Heart left ventricle (tissue), 13 donors: Measurements from ENCODE around the gene CBFA2T2.

Experiments used
- POLR2A ChIP-seq, 2 donors: fragments of 450-650 bp; IDR thresholded peaks; one replicate each; pipeline ENCODE4 v1.6.1; 2017; ENCODE audit warnings: antibody characterized with exemption in 2 of 2, mild to moderate bottlenecking in 2 of 2, moderate library complexity in 2 of 2
- TF ChIP-seq, protein P1 (sequence below), 12 donors: fragments of 200-600 bp; sonication (generic) in 4 of 12; IDR thresholded peaks; one replicate each; pipeline versions ENCODE4 v1.5.0 to v1.8.0; 2018 to 2022; ENCODE audit warnings: antibody characterized with exemption in 12 of 12, mild to moderate bottlenecking in 5 of 12
- donor health status: ischemic (EF 13 %, LVEDD 7.1; RV severe dilation, severe dysfunction).
- donor health status: DM: no; HTN: yes; CAD: no.
- donor health status: DM: no; HTN: no; CAD: no.
- donor health status: ischemic (EF 25% LVEDD 6.9; RV normal size, moderate dysfunction).
- donor health status: ischemic (EF 25% LVEDD 5.7; RV mildly dilated, moderate dysfunction).
- donor health status: ischemic (EF 35%, LVEDD 5.7; RV mildly dilated, moderate dysfunction).
- donor health status: nonischemic (EF 11% LVEDD 7.7; RV severe dilation, severe dysfunction).
- donor health status: DM: yes; HTN: yes; CAD: no.
- donor health status: PGD.
- donor health status: ischemic (EF 29% LVEDD 5.4; RV normal size, mild dysfunction).
- donor health status: nonischemic (EF 23%, LVEDD 6.1; RV moderate dilation, normal function).

DNA sequence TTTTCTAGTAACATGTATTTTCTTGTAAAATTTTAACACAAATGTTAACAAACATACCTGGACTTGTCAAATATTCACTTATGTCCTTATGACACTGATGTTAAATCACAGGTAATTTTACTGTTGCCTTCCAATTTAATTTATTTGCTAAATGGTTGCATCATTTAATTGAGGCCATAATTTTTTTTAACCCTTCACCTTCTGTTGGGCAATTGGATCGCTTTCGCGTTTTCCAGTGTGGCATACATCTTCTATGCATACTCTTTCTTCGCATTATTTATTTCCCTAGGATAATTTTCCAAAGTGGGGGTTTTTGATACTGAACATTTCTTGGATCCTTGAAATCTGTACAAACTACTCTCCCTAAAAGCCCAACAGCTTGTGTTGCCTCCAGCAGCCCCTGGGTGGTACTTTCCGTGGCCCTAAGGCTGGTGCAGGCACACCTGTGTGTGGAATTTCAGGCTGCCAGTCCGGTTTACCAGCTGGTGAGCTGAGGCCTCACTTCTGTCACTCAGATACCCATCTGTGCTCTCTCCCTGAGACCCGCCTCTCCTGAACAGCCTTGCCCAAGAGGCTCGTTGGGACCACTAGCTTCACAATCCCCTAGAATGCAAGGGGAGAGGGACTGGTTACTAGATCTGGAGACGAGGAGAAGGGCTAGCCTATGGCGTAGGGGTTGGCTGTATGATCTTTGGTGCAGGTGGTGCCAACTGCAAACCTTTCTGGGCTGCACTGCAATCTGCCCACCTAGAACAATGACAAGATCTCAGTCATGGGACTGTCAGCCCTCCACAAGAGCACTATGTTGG lies 161.1 kb downstream of the CBFA2T2 start:
- TF ChIP-seq POLR2A (IDR thresholded peaks at IDR 0.05) = no peak
- TF ChIP-seq, protein P1, sequence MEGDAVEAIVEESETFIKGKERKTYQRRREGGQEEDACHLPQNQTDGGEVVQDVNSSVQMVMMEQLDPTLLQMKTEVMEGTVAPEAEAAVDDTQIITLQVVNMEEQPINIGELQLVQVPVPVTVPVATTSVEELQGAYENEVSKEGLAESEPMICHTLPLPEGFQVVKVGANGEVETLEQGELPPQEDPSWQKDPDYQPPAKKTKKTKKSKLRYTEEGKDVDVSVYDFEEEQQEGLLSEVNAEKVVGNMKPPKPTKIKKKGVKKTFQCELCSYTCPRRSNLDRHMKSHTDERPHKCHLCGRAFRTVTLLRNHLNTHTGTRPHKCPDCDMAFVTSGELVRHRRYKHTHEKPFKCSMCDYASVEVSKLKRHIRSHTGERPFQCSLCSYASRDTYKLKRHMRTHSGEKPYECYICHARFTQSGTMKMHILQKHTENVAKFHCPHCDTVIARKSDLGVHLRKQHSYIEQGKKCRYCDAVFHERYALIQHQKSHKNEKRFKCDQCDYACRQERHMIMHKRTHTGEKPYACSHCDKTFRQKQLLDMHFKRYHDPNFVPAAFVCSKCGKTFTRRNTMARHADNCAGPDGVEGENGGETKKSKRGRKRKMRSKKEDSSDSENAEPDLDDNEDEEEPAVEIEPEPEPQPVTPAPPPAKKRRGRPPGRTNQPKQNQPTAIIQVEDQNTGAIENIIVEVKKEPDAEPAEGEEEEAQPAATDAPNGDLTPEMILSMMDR (IDR thresholded peaks at IDR 0.05) = no peak
